Erythroblast (primary cell): ENCODE data around the gene MACC1.

Source experiments
- GATA1 ChIP-seq: IDR thresholded peaks from 2 replicates; pipeline ENCODE4 v1.6.1; 2011; ENCODE audit warnings: low read depth, mild to moderate bottlenecking, control low read depth, low read length, moderate library complexity
- POLR2A ChIP-seq: IDR thresholded peaks from 2 replicates; pipeline ENCODE4 v1.6.1; 2011; ENCODE audit warnings: mild to moderate bottlenecking, low read length

DNA sequence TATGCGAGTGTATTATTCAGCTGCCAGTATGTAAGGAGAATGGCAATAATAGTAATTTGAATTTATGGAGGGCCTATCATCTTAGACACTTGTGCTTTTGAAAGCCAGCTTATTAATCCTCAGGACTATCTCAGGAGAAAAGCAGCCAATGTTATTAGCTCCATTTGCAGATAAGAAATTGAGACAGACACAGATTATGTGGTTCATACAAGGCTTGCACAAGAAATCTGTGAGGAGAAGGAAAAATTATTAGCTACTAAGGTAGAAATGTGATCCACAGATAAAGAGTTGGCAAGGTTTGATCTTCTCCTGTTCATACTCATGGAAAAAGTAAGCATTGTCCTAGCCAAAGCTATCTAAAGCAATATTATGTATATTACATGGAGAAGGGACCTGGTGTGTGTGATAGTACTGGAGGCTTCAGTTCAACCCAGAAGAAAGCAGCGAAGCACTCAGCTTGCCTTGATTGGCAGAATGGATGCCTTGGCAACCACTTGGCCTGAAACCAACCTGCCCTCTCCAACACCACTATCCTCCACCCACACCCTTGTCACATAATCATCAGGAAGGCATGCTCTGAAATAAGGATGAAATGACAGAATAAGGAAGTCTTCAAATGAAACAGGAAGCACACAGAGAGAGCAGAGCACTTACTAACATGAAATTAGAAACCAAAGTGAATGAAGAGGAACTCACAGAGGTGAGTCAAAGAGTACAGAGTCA is 18.0 kb downstream of the MACC1 start:
- TF ChIP-seq POLR2A (no peak), GATA1 (no peak)
